Activated gamma-delta T cell (primary cell): ENCODE results near the gene COA1.
"Not testable (repeated sequence)": the region's sequence is repeated elsewhere in the genome, so short reads cannot be mapped to it uniquely, and the experiment has no call there.

Experiments used
- DNase-seq: peaks from one replicate; lab custom pipeline; 2025; lab: John Stamatoyannopoulos, UW

Gene COA1

GRCh38 chr7:43627798-43628197 lies 101.5 kb downstream of the COA1 start:
- not testable (repeated sequence) for DNase-seq

GRCh38 chr7:43626695-43627094 lies 102.6 kb downstream of the COA1 start:
- no peak for DNase-seq

DNA sequence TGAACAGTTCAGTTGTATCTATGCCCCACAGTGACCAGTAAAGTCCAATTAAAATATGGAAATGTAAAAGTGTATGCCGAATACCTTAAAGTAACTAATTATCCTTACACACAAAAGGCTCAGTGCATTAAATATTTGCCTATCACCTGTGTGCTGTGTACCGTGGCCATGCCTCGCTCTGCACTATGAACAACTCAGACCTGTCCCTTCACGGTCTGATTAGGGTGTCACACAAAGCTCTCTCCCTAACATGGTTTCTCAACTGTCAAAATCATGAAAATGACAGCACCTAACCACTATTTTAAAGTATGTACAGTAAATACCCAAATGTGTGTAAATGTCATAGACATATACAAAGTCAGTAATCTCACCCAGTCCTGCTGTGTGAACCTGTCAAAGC lies 103.3 kb downstream of the COA1 start:
- no peak for DNase-seq

DNA sequence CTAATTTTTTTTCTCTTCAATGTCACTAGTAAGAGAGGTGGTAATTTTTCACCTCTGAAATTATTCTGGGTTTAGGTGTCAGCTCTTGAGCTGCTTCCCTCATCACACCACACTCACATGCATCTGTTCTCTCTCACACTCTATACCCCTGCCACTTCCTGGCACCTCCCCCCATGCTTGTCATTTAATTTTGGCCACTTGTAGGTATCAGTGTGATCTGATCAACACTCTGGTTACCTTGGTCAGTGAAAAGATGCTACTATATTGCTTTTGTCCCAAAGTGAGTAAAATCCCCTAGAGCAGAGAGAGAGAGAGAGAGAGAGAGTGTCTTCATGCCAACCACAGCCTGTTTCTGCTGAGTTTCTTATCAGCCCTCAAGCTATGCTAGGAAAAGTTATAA lies 103.9 kb downstream of the COA1 start:
- no peak for DNase-seq

GRCh38 chr7:43624156-43624555 lies 105.2 kb downstream of the COA1 start:
- no peak for DNase-seq

GRCh38 chr7:43621729-43622448 lies 107.4 kb downstream of the COA1 start:
- no peak for DNase-seq

GRCh38 chr7:43619213-43620012 lies 109.9 kb downstream of the COA1 start:
- DNase-seq: no peak

GRCh38 chr7:43618073-43618472 lies 111.2 kb downstream of the COA1 start:
- no peak for DNase-seq

DNA sequence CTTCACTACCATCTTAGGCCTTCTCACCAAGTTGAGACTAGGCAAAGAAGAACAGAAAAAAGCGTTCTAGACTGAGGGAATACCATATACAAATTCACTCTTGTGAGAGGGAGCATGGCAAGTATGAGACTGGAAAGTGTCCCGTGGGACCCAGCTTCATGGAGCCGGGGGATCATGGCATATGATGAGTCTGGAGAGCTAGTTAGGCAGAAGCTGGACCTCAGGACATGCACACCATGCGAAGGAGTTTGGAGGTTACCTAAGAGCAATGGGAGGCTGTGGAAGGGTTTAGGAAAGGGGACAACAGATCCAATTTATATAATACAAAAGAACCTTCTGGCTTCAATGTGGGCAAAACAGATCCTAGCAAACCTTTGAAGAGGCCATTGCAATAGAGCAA lies 112.3 kb downstream of the COA1 start:
- DNase-seq: no peak

DNA sequence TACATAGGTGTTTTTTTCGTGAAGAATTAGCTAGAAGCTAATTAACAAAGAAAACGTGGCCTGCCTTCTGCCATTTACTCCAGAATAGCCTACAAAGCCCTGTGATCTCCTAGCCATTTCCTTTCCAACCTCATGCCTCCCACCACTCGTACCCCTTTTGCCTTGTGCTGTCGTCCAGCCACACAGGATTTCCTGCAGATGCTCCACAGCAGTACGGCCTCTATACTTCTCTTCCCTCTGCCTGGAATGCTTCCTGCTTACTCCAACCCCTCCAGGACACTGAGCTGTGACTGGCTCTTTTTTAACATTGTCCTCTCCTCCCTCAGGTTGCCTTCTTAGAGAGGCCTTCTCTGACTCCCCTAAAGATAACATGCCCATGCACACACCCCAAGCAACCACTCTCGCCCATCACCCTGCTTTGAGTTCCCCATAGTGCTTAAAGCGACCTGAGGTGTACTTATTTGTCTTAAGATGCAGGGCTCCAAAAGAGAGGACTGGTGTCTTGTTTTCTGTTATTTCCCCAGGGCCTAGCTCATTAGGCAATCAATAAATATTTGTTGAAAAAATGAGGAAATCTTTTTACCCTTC lies 113.7 kb downstream of the COA1 start:
- DNase-seq: no peak

DNA sequence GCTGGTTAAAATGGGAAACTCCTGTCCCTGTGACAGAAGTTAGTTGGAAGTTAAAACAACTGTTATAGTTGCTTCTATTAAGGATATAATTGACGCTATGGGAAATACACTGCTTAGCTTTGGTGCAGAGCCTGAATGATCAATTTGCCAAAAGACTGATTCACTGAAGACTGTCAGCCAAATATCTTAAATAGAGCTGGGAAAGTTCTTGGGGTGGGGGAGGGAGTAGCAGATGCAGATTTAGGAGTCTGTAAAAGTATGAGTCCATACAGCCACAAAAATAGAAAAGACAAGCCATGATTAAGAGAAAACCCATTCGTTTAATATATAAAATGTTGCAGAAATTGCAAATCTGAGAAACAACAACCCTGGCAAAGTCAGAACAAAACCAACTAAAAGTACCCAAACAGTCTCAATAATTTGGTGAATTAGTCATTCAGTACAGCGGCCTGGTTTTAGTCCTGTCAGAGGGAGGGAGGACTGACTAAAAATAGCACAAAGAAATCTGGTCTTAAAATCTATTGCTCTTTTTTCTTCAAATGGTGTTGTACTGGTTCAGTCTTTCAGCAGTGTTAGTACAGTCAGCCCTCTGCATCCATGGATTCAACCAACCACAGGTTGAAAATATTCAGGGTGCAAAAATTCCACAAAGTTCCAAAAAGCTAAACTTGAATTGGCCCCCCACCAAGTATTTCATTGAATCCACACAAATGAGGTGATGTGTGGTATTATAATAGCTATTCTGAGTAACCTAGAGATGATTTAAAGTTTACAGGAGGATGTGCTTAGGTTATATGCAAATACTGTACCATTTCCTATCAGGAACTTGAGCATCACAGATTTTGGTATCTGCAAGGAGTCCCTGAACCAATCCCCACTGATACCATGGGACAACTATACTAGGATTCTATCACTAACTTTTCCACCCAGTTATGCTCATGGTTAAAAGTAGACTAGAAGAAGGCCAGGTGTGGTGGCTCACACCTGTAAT lies 116.4 kb downstream of the COA1 start:
- no peak for DNase-seq

DNA sequence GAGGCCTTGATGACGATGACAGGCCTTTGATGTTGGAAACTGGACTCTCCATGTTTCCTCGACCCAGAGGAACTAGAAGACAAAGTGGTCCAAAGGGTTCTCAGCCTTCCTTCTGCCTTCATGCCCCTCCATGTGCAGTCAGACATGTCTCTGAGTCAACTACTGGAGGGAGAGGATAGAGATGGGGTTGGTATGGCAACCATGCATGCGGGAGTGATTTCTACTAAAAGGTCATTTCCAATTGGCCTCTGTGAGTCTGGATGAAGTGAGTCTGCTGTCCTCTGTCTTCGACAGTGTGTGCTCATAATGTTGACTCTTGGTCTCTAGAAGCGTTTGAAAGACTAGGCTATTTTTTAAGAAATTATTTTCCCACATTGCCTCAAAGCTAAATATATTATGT lies 117.2 kb downstream of the COA1 start:
- DNase-seq: no peak

DNA sequence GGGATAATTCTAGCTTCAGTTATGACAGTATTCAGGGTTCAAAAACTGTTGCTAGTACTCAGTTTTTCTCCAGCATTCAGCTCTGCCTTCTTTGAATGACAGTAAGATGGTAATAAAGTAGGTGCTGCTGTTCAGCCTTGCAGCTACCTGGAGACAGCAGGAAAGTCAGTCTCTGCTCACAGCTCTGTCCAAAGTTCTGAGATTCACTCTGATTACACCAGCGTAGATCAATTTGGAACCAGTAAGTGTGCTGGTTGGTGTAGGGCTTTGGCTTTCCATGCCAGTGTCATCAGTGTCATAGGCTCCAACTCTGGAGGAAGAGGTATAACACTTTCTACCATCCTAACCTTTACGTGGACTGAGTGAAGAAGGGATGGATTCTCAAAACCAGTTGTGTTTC lies 120.2 kb downstream of the COA1 start:
- no peak for DNase-seq

DNA sequence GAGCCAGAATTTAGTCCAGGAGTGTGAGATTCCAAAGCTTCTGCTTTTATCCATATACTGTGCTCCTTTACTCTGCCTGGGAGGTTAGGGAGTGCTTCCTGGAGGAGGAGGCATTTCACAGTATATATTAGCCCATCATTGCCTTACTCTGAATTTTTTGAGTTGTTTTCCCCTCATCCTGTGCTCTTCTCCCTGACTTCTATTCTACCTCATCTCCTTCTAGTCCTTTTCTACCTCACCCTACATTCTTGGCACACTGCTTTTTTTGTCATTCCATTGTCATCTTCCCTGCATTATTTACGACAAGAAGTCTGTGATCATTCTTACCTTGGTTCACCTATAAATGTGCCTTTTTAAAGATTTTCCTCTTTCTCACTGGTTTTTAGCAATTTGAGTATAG lies 125.1 kb downstream of the COA1 start:
- no peak for DNase-seq

GRCh38 chr7:43602256-43602655 lies 127.1 kb downstream of the COA1 start:
- no peak for DNase-seq

DNA sequence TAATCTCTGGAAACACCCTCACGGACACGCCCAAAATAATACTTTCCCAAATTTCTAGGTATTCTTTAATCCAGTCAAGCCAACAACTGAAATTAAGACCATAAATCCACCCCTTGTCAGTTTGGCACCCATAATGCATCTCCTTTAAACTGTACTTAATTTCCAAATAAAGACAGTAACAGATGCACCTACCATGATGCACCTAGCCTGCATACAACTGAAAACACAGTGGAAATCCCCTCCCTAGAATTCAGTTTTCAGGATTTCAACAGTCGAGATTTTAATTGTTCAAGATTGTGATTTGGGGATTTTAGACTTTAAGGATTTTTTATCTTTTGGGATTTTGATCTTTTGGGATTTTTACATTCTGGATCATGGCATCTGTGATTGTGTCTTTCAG lies 129.3 kb downstream of the COA1 start:
- no peak for DNase-seq

DNA sequence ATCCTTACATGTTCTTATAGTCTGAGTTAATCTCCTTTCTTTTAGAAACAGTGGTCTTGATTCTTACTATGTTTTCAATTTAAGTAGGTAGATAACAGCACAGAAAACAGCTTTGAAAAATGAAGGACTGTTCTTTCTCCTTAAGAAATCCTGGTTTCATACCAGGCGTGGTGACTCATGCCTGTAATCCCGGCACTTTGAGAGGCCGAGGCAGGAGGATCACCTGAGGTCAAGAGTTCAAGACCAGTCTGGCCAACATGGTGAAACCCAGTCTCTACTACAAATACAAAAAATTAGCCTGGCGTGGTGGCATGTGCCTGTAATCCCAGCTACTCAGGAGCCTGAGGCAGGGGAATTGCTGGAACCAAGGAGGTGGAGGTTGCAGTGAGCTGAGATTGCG lies 132.9 kb downstream of the COA1 start:
- DNase-seq: not testable (repeated sequence)

DNA sequence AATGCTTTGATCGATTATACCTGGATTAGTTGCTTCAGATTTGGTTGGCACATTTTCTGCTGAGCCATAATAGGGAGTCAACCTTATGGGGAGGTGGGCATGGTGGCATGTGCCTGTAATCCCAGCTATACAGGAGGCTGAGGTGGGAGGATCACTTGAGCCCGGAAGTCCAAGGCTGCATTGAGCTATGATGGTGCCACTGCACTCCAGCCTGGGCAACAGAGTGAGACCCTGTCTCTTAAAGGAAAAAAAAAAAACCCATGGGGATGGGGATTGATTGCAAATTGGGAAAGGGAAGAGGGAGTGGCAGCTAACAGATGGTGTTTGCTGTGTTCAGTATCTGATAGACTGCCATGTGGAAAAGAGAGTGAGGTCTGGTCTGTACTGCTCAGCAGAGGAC lies 135.3 kb downstream of the COA1 start:
- no peak for DNase-seq

DNA sequence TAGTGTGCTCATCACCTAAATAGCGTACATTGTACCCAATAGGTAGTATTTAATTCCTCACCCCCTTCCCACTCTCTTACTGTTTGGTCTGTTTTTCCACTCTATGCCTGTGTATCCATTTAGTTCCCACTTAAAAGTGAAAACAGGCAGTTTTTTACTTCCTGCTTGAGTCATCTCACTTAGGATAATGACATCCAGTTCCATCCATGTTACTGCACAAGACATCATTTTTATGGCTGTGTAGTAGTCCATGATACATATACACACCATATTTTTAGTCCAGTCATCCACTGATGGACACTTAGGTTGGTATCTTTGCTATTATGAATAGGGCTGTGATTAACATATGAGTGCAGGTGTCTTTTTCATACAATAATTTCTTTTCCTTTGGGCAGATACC lies 136.3 kb downstream of the COA1 start:
- no peak for DNase-seq

- DNase-seq: no peak
Measured at GRCh38 chr7:43592326-43592725, 137.0 kb downstream of the COA1 start.

- DNase-seq: no peak
Measured at GRCh38 chr7:43591558-43592180, 137.7 kb downstream of the COA1 start.
